Stimulated activated CD8-positive, alpha-beta memory T cell treated with anti-CD3 and anti-CD28 coated beads, Interleukin-2, amount 100 ng/mL, for 48 hours (primary cell): ENCODE measurements around the gene GABRR2.
"Not testable (repeated sequence)": the region's sequence is repeated elsewhere in the genome, so short reads cannot be mapped to it uniquely, and the experiment has no call there.

Source experiments
- DNase-seq, 2 donors: peaks; one replicate each; pipeline ENCODE4 v3.0.0-alpha.2; 2020; ENCODE audit warnings: low read depth in 2 of 2

The GABRR2 gene

GRCh38 chr6:89324304-89324703, 9.2 kb upstream of the GABRR2 start:
- no peak for DNase-seq

GRCh38 chr6:89323511-89323971, 8.4 kb upstream of the GABRR2 start:
- DNase-seq, result no peak

- DNase-seq, result no peak
Observed at GRCh38 chr6:89321131-89321970, 6.3 kb upstream of the GABRR2 start.

GRCh38 chr6:89320012-89320559, 5.0 kb upstream of the GABRR2 start:
- no peak for DNase-seq

GRCh38 chr6:89317067-89317466, 2.0 kb upstream of the GABRR2 start:
- DNase-seq, result no peak

GRCh38 chr6:89314692-89315091, 407 bp downstream of the GABRR2 start:
- DNase-seq, result no peak

- DNase-seq, result no peak
Observed at GRCh38 chr6:89313006-89313405, 2.1 kb downstream of the GABRR2 start.

GRCh38 chr6:89311853-89312531, 3.1 kb downstream of the GABRR2 start:
- no peak for DNase-seq

- DNase-seq, result no peak
Observed at GRCh38 chr6:89311530-89311852, 3.6 kb downstream of the GABRR2 start.

- DNase-seq, result no peak
Observed at GRCh38 chr6:89310929-89311328, 4.2 kb downstream of the GABRR2 start.

- no peak for DNase-seq
Observed at GRCh38 chr6:89308525-89309395, 6.3 kb downstream of the GABRR2 start.

- not testable (repeated sequence) for DNase-seq
Observed at GRCh38 chr6:89304517-89304916, 10.6 kb downstream of the GABRR2 start.

- DNase-seq, result no peak
Observed at GRCh38 chr6:89302936-89303335, 12.2 kb downstream of the GABRR2 start.

GRCh38 chr6:89302195-89302770, 12.8 kb downstream of the GABRR2 start:
- no peak for DNase-seq

- DNase-seq, result no peak
Observed at GRCh38 chr6:89301586-89302194, 13.4 kb downstream of the GABRR2 start.

- no peak for DNase-seq
Observed at GRCh38 chr6:89299466-89299850, 15.6 kb downstream of the GABRR2 start.

GRCh38 chr6:89298680-89299465, 16.2 kb downstream of the GABRR2 start:
- DNase-seq, result peak in 1 of 2 donors; percentile 26

- peak; percentile 32 to 40 for DNase-seq
Observed at GRCh38 chr6:89297695-89298351, 17.3 kb downstream of the GABRR2 start.

GRCh38 chr6:89295981-89296380, 19.1 kb downstream of the GABRR2 start:
- no peak for DNase-seq

GRCh38 chr6:89295116-89295515, 20.0 kb downstream of the GABRR2 start:
- not testable (repeated sequence) for DNase-seq
